HEK293 (cell line): ENCODE data around the gene PRRT1.

Experiments used
- CTCF ChIA-PET: fragments of 350-600 bp; formaldehyde crosslinking; extraction: SDS; loops from one replicate; lab custom pipeline; 2021; ENCODE audit warnings: antibody characterized with exemption; lab: Yijun Ruan, JAX
- POLR2A ChIA-PET: fragments of 300-600 bp; formaldehyde crosslinking; extraction: SDS; loops from one replicate; lab custom pipeline; 2020; ENCODE audit warnings: antibody characterized with exemption, inconsistent platforms; lab: Yijun Ruan, JAX
- H3K27ac ChIP-seq: fragments of 200-500 bp; sonication (Bioruptor generic); 2 replicates; pipeline ENCODE4 v1.5.1; 2014; ENCODE audit warnings: low read depth, low read length, control low read depth, inconsistent platforms; ENCODE audit errors: extremely low read depth
- H3K36me3 ChIP-seq, 2 experiments: fragments of 200-500 bp in 1 of 2; sonication (Bioruptor generic) in 1 of 2; 1 replicate in 1 of 2; 2 replicates in 1 of 2; pipeline ENCODE4 v1.5.1; 2014 to 2017; ENCODE audit warnings: inconsistent platforms in 2 of 2, low read length in 2 of 2; ENCODE audit not compliant: control insufficient read depth in 2 of 2, insufficient read depth in 1 of 2
- H3K4me1 ChIP-seq: fragments of 200-500 bp; sonication (Bioruptor generic); 2 replicates; pipeline ENCODE4 v1.5.1; 2014; ENCODE audit warnings: mild to moderate bottlenecking, low read length, inconsistent platforms; ENCODE audit not compliant: control insufficient read depth, insufficient read depth
- H3K4me3 ChIP-seq: 2 replicates; pipeline ENCODE4 v1.5.1; 2011; ENCODE audit warnings: low read depth, mild to moderate bottlenecking, control low read depth, low read length, moderate library complexity
- H3K9me3 ChIP-seq: fragments of 200-500 bp; sonication (Bioruptor generic); 2 replicates; pipeline ENCODE4 v1.5.1; 2014; ENCODE audit warnings: low read depth, low read length, inconsistent platforms; ENCODE audit not compliant: control insufficient read depth, insufficient read depth
- HIC1 ChIP-seq: fragments of 450-650 bp; formaldehyde crosslinking; IDR thresholded peaks from 2 replicates; pipeline ENCODE4 v1.5.1; 2016; ENCODE audit warnings: missing biosample characterization, missing genetic modification characterization
- HOXA7 ChIP-seq: sonication (generic); formaldehyde crosslinking; IDR thresholded peaks from 2 replicates; pipeline ENCODE4 v1.8.1; 2022; ENCODE audit warnings: missing genetic modification reagents, borderline replicate concordance
- IKZF3 ChIP-seq: fragments of 450-650 bp; IDR thresholded peaks from 2 replicates; pipeline ENCODE4 v1.5.0; 2018; ENCODE audit warnings: missing biosample characterization, mild to moderate bottlenecking, missing genetic modification characterization, moderate library complexity
- KLF16 ChIP-seq: fragments of 450-650 bp; formaldehyde crosslinking; IDR thresholded peaks from 2 replicates; pipeline ENCODE4 v1.5.1; 2017; ENCODE audit warnings: missing biosample characterization, missing genetic modification characterization
- REST ChIP-seq: fragments of 450-650 bp; formaldehyde crosslinking; IDR thresholded peaks from 2 replicates; pipeline ENCODE4 v1.5.1; 2016; ENCODE audit warnings: missing biosample characterization, missing genetic modification characterization
- TRIM28 ChIP-seq: IDR thresholded peaks from 2 replicates; pipeline ENCODE4 v1.6.1; 2011; ENCODE audit warnings: low read length, control low read depth, borderline replicate concordance
- ZFHX2 ChIP-seq: fragments of 450-650 bp; formaldehyde crosslinking; conservative IDR thresholded peaks from 2 replicates; pipeline ENCODE4 v1.5.1; 2016; ENCODE audit warnings: missing biosample characterization, missing genetic modification characterization
- ZNF24 ChIP-seq: fragments of 450-650 bp; formaldehyde crosslinking; IDR thresholded peaks from 2 replicates; pipeline ENCODE4 v1.5.1; 2016; ENCODE audit warnings: missing biosample characterization, missing genetic modification characterization
- ZNF26 ChIP-seq: fragments of 450-650 bp; formaldehyde crosslinking; IDR thresholded peaks from 2 replicates; pipeline ENCODE4 v1.5.1; 2016; ENCODE audit warnings: missing biosample characterization, missing genetic modification characterization
- ZNF280D ChIP-seq: fragments of 450-650 bp; formaldehyde crosslinking; IDR thresholded peaks from 2 replicates; pipeline ENCODE4 v1.5.1; 2016; ENCODE audit warnings: missing biosample characterization, missing genetic modification characterization
- ZNF366 ChIP-seq: fragments of 450-650 bp; formaldehyde crosslinking; conservative IDR thresholded peaks from 2 replicates; pipeline ENCODE4 v1.5.1; 2016; ENCODE audit warnings: missing biosample characterization, missing genetic modification characterization
- ZNF558 ChIP-seq: fragments of 450-650 bp; formaldehyde crosslinking; IDR thresholded peaks from 2 replicates; pipeline ENCODE4 v1.5.1; 2016; ENCODE audit warnings: missing biosample characterization, missing genetic modification characterization

Gene PRRT1

GRCh38 chr6:32184084-32184640, 32.4 kb upstream of the PRRT1 start, which contains the start of gene AGER (continued):
- no peak for TF ChIP-seq KLF16
- TF ChIP-seq ZNF26 (tag by site-specific recombination) = no peak
- no peak for TF ChIP-seq ZNF558 (tag by site-specific recombination)
- TF ChIP-seq HOXA7 (CRISPR knock-in tag) = no peak
- no peak for TF ChIP-seq ZNF24 (tag by site-specific recombination)

GRCh38 chr6:32183483-32184083, 31.8 kb upstream of the PRRT1 start:
- CTCF ChIA-PET = interaction anchor here (2.1 kb wide), 1 partner anchor 12 kb away, joined by 9 read pairs; no protein-coding TSS in a partner anchor
- Histone ChIP-seq H3K4me1 (peaks cover 7% of the 10 kb centered on the region), H3K36me3 (peaks cover 0 to 73% of the 10 kb centered on the region in 2 experiments; a peak in 2 of 3 replicates), H3K4me3 (no peak overlapping the region), H3K9me3 (no peaks in the 10 kb centered on the region), H3K27ac (no peak overlapping the region)
- POLR2A ChIA-PET = interaction anchor here (3.0 kb wide), 1 partner anchor 11 kb away, joined by 19 read pairs; no protein-coding TSS in a partner anchor
- 0 out of 2 replicates have a peak, but pooled peaks have one; percentile 16 for TF ChIP-seq IKZF3 (tag by site-specific recombination)
- no peak for TF ChIP-seq HIC1 (tag by site-specific recombination)

- H3K36me3 ChIP-seq = peaks cover 0 to 68% of the 10 kb centered on the region in 2 experiments; a peak in 2 of 3 replicates
- H3K4me3 ChIP-seq = no peak overlapping the region
- ChIA-PET POLR2A (interaction anchor here (0.6 to 3.0 kb wide), 4 partner anchors 12 to 264 kb away, joined by 3 to 19 read pairs (median 6); partner anchors contain the start of gene FKBPL), CTCF (interaction anchor here (2.1 kb wide), 1 partner anchor 12 kb away, joined by 9 read pairs; no protein-coding TSS in a partner anchor)
- no peak overlapping the region for H3K27ac ChIP-seq
- no peaks in the 10 kb centered on the region for H3K9me3 ChIP-seq
- H3K4me1 ChIP-seq = peaks cover 7% of the 10 kb centered on the region
- no peak for TF ChIP-seq REST (tag by site-specific recombination)
- peak; percentile 62 for TF ChIP-seq ZFHX2 (tag by site-specific recombination)
- TF ChIP-seq ZNF280D = no peak
- no peak for TF ChIP-seq TRIM28
- TF ChIP-seq ZNF366 (tag by site-specific recombination) = no peak
- TF ChIP-seq, all 188 proteins: peak for 1
Observed at GRCh38 chr6:32183030-32183429, 31.3 kb upstream of the PRRT1 start.
